ENCODE data around the gene TSPEAR.

DNA sequence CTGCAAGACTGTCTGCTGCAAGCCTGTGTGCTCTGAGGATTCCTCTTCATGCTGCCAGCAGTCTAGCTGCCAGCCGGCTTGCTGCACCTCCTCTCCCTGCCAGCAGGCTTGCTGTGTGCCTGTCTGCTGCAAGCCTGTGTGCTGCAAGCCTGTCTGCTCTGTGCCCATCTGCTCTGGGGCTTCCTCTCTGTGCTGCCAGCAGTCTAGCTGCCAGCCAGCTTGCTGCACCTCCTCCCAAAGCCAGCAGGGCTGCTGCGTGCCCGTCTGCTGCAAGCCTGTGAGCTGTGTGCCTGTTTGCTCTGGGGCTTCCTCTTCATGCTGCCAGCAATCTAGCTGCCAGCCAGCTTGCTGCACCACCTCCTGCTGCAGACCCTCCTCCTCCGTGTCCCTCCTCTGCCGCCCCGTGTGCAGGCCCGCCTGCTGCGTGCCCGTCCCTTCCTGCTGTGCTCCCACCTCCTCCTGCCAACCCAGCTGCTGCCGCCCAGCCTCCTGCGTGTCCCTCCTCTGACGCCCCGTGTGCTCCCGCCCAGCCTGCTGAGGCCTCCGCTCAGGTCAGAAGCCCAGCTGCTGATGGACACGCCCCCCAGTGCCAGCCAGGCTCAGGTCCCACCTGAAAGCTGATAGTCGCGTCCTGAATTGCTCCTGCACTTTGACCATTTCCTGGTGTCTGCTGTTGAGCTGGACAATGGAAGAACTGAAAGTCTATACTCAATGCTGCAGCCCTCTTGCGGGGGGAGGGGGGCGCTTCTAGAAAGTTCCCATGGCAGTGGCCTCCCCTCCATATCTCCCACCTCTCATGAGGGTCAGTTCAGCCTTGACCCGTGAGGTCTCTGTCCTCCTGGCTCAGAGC is 136.7 kb downstream of the TSPEAR start:
- TF ChIP-seq DPF2 (IDR thresholded peaks at IDR 0.05) (no peak), CC2D1A (IDR thresholded peaks at IDR 0.05) (no peak), POLR2A (conservative IDR thresholded peaks at IDR 0.05) (no peak)
- TF ChIP-seq, protein P1, sequence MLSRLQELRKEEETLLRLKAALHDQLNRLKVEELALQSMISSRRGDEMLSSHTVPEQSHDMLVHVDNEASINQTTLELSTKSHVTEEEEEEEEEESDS (CRISPR knock-in tag; IDR thresholded peaks at IDR 0.05), result no peak
